Activated T-helper 1 cell treated with anti-CD3 and anti-CD28 coated beads, Interleukin-12 subunit alpha, Interleukin-12 subunit beta, Interleukin-2, Interleukin-4 antibody, amounts not matched to agents 30 ng/mL and 10 ng/mL and 1 ng/mL, durations not matched to agents 14 hours and 24 hours and 36 hours (primary cell): ENCODE data around the gene EFNA5. TPM values are rescaled to one million over a fixed set of nuclear protein-coding genes. Genes with fewer than 3 reads are reported as not detected.

ENCODE experiments used
- DNase-seq: peaks from one replicate; pipeline ENCODE4 v3.0.0; 2021; ENCODE audit warnings: low spot score
- H3K27ac Mint-ChIP-seq: one replicate; pipeline ENCODE4 v1.8.0; 2021; ENCODE audit warnings: mild to moderate bottlenecking, mixed read lengths
- H3K27me3 Mint-ChIP-seq: one replicate; pipeline ENCODE4 v1.8.0; 2022; ENCODE audit warnings: mild to moderate bottlenecking, moderate library complexity, mixed read lengths; ENCODE audit not compliant: insufficient read depth
- H3K36me3 Mint-ChIP-seq: one replicate; pipeline ENCODE4 v1.8.0; 2021; ENCODE audit warnings: low read depth, mixed read lengths
- H3K4me1 Mint-ChIP-seq: one replicate; pipeline ENCODE4 v1.8.0; 2021; ENCODE audit warnings: low read depth, mixed read lengths
- H3K4me3 Mint-ChIP-seq: one replicate; pipeline ENCODE4 v1.8.0; 2021; ENCODE audit warnings: mild to moderate bottlenecking, moderate library complexity, mixed read lengths
- H3K9me3 Mint-ChIP-seq: one replicate; pipeline ENCODE4 v1.8.0; 2021; ENCODE audit warnings: mixed read lengths
- intact Hi-C: fragments of 100-400 bp; cut with micrococcal nuclease; formaldehyde crosslinking; loops from one replicate; pipeline ENCODE4 v1.15.1; 2024
- total RNA-seq: library from RNA; stranded (reverse); gene quantifications from 2 replicates; pipeline ENCODE4 v1.2.3, GENCODE V29; 2022

Gene EFNA5
- total RNA-seq, 1 donor from 2014 or later, result not detected

GRCh38 chr5:107580889-107581820 is 89.6 kb downstream of the EFNA5 start:
- no peak overlapping the region for H3K27ac Mint-ChIP-seq
- no peaks in the 10 kb centered on the region for H3K9me3 Mint-ChIP-seq
- no peak for DNase-seq
- no peak overlapping the region for H3K4me3 Mint-ChIP-seq
- peaks cover 9% of the 10 kb centered on the region for H3K27me3 Mint-ChIP-seq
- H3K4me1 Mint-ChIP-seq, result no peaks in the 10 kb centered on the region
- intact Hi-C loops, result no loop called here
- H3K36me3 Mint-ChIP-seq, result no peaks in the 10 kb centered on the region

- DNase-seq, result no peak
- no peaks in the 10 kb centered on the region for H3K9me3 Mint-ChIP-seq
- H3K4me1 Mint-ChIP-seq, result no peaks in the 10 kb centered on the region
- H3K27ac Mint-ChIP-seq, result no peak overlapping the region
- H3K4me3 Mint-ChIP-seq, result no peak overlapping the region
- intact Hi-C loops, result loop anchor here (10.0 kb wide), 1 partner anchor 433 kb away; no protein-coding TSS in a partner anchor
- no peaks in the 10 kb centered on the region for H3K36me3 Mint-ChIP-seq
- H3K27me3 Mint-ChIP-seq, result peaks cover 15% of the 10 kb centered on the region
These were observed 92.6 kb downstream of the EFNA5 start for GRCh38 chr5:107578051-107578635.

- H3K27ac Mint-ChIP-seq, result no peak overlapping the region
- no peak for DNase-seq
- H3K4me1 Mint-ChIP-seq, result peaks cover 2% of the 10 kb centered on the region
- no peaks in the 10 kb centered on the region for H3K36me3 Mint-ChIP-seq
- H3K4me3 Mint-ChIP-seq, result no peak overlapping the region
- intact Hi-C loops, result loop anchor here (10.0 kb wide), 1 partner anchor 433 kb away; no protein-coding TSS in a partner anchor
- no peaks in the 10 kb centered on the region for H3K9me3 Mint-ChIP-seq
- H3K27me3 Mint-ChIP-seq, result peaks cover 19% of the 10 kb centered on the region
These were observed 93.3 kb downstream of the EFNA5 start for GRCh38 chr5:107577394-107577950.

DNA sequence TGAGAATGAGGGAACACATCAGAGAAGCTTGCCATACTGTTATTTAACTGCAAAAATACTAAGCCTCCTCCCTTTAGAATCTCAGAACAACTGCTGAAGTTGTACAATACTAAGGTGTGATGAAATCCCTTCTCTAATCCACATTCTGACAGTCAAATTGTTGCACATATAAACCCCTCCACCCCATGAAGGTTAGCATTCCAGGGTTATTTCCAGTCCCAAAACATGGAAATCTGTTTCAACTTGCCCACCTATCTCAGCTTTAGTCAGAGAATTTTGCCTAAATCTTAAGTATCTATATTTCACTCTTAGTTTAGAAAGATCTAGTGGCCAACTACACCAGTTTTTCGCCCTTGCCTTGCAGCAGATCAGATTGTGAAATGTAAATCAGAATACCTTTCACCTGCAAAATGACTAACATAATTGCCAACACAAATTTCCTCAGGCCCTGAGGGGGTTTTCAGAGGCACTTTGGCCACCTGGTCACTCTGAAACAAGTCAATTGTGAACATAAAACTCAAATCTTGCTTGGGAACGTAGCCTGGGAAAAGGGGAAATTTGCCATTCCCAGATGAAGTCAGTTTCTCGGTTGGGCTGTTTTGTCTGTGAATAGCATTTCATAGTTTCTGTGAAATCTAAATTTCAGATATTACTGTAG is 93.9 kb downstream of the EFNA5 start:
- intact Hi-C loops, result loop anchor here (10.0 kb wide), 1 partner anchor 432 kb away; no protein-coding TSS in a partner anchor
- Mint-ChIP-seq H3K4me1 (peaks cover 8% of the 10 kb centered on the region), H3K27ac (no peak overlapping the region), H3K36me3 (no peaks in the 10 kb centered on the region), H3K27me3 (peaks cover 25% of the 10 kb centered on the region), H3K9me3 (no peaks in the 10 kb centered on the region), H3K4me3 (no peak overlapping the region)
- DNase-seq, result no peak

- no peaks in the 10 kb centered on the region for H3K36me3 Mint-ChIP-seq
- intact Hi-C loops, result loop anchor here (10.0 kb wide), 1 partner anchor 431 kb away; no protein-coding TSS in a partner anchor
- H3K4me3 Mint-ChIP-seq, result no peak overlapping the region
- no peak overlapping the region for H3K27ac Mint-ChIP-seq
- H3K27me3 Mint-ChIP-seq, result peaks cover 23% of the 10 kb centered on the region
- peaks cover 15% of the 10 kb centered on the region for H3K4me1 Mint-ChIP-seq
- H3K9me3 Mint-ChIP-seq, result no peaks in the 10 kb centered on the region
- DNase-seq, result no peak
These were observed 94.6 kb downstream of the EFNA5 start for GRCh38 chr5:107576155-107576554.

- DNase-seq, result no peak
- Mint-ChIP-seq H3K27ac (no peak overlapping the region), H3K4me1 (peaks cover 21% of the 10 kb centered on the region), H3K9me3 (no peaks in the 10 kb centered on the region), H3K36me3 (no peaks in the 10 kb centered on the region), H3K27me3 (peaks cover 23% of the 10 kb centered on the region), H3K4me3 (no peak overlapping the region)
- intact Hi-C loops, result loop anchor here (5.0 to 10.0 kb wide), 2 partner anchors 287 to 429 kb away; no protein-coding TSS in a partner anchor
These were observed 96.5 kb downstream of the EFNA5 start for GRCh38 chr5:107574287-107574686.

DNA sequence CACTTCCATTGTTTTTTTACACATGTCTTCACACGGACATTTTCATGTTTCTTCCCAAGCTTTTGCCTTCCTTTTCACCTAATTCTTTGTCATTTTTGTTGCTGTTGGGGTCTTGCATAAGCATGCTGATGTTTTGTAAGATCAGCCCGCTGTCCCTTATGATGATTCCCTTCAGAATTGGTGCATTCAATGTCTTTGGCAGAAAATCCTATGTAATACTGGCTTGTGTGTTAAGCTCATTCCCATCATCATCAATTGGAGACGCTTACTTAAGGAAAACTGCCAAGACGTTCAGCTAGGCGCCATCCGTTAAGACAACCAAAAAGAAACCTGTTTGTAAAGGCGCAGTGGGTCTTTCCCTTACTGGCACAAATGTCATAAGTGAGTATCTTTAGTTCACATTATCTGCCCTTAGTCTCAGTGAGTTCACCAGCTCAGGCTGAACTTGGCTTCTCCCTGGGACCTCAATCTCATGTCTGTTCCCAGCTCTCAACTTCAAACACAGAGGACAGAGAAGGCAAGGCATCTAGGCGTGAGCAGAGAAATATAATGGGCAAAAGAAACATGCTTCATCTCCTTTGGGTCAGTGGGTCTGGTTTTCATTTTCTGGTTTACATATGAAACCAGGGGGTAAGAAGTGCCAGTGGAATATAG is 97.9 kb downstream of the EFNA5 start:
- Mint-ChIP-seq H3K4me3 (no peak overlapping the region), H3K36me3 (no peaks in the 10 kb centered on the region), H3K27me3 (peaks cover 23% of the 10 kb centered on the region), H3K9me3 (no peaks in the 10 kb centered on the region), H3K4me1 (peaks cover 21% of the 10 kb centered on the region), H3K27ac (no peak overlapping the region)
- DNase-seq, result no peak
- intact Hi-C loops, result loop anchor here (2.0 to 10.0 kb wide), 4 partner anchors 100 to 428 kb away; no protein-coding TSS in a partner anchor

DNA sequence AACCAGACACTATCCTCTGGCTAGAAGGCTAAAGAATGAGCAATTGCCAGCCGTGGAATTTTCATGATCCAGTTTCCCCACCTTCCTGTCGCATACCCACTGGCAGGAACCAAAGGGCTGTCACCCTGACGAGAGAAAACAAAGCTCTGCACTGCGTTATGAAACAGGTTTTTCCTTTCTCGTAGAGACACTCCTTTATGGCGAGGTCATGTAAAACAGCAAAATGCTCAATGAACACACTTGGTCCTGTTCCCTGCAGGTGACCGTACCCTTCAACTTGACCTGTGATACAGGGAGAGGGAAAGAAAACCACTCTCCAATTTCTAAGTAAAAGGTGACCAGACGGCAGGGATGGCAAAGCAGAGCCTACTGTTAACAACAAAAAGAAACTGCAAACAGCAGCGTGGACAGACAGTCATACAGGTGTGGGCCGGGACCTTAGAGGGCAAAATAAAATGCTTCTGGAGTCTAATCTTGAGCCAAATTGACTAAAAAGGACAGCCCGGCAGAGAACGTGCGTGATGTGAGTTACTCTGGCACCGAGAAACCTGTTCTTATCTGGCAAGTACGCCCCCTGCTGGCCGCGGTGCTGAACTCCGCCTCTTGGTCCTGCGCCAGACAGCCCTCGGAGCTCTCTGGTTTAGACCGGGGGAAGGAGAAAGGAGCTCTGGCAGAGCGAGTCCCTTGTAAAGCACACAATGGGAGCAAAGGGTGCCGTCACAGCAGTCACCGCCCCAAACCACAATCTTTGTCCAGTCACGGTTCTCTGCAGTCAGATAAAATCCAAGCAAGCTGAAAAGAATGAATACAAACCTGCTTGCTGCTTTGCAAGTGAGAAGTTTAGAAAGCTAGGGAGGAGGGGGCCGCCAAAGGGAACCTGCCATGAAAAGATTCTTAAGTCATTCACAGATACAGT is 98.9 kb downstream of the EFNA5 start:
- H3K27ac Mint-ChIP-seq, result no peak overlapping the region
- H3K36me3 Mint-ChIP-seq, result no peaks in the 10 kb centered on the region
- DNase-seq, result peak; percentile 73
- H3K9me3 Mint-ChIP-seq, result no peaks in the 10 kb centered on the region
- peaks cover 23% of the 10 kb centered on the region for H3K27me3 Mint-ChIP-seq
- H3K4me1 Mint-ChIP-seq, result peaks cover 21% of the 10 kb centered on the region
- intact Hi-C loops, result loop anchor here (2.0 to 10.0 kb wide), 5 partner anchors 85 to 427 kb away; no protein-coding TSS in a partner anchor
- H3K4me3 Mint-ChIP-seq, result peak overlapping the region; percentile 73

GRCh38 chr5:107570805-107571531 is 99.8 kb downstream of the EFNA5 start:
- H3K27me3 Mint-ChIP-seq, result peaks cover 21% of the 10 kb centered on the region
- peak; percentile 14 for DNase-seq
- H3K9me3 Mint-ChIP-seq, result no peaks in the 10 kb centered on the region
- intact Hi-C loops, result loop anchor here (2.0 to 10.0 kb wide), 3 partner anchors 84 to 426 kb away; no protein-coding TSS in a partner anchor
- peak overlapping the region; percentile 73 for H3K4me3 Mint-ChIP-seq
- H3K36me3 Mint-ChIP-seq, result no peaks in the 10 kb centered on the region
- no peak overlapping the region for H3K27ac Mint-ChIP-seq
- H3K4me1 Mint-ChIP-seq, result peaks cover 21% of the 10 kb centered on the region

GRCh38 chr5:107570181-107570580 is 100.6 kb downstream of the EFNA5 start:
- DNase-seq, result no peak
- no peak overlapping the region for H3K4me3 Mint-ChIP-seq
- H3K9me3 Mint-ChIP-seq, result no peaks in the 10 kb centered on the region
- H3K27ac Mint-ChIP-seq, result no peak overlapping the region
- no peaks in the 10 kb centered on the region for H3K36me3 Mint-ChIP-seq
- intact Hi-C loops, result loop anchor here (2.0 to 10.0 kb wide), 3 partner anchors 83 to 425 kb away; no protein-coding TSS in a partner anchor
- peaks cover 18% of the 10 kb centered on the region for H3K27me3 Mint-ChIP-seq
- peaks cover 21% of the 10 kb centered on the region for H3K4me1 Mint-ChIP-seq
